H9 (cell line): ENCODE data around the gene ZFP91. TPM values are rescaled to one million over a fixed set of nuclear protein-coding genes. Genes with fewer than 3 reads are reported as not detected.

ENCODE experiments used
- DNase-seq: peaks from one replicate; pipeline ENCODE4 v3.0.0-alpha.2; 2017
- H2AFZ ChIP-seq: one replicate; pipeline ENCODE4 v1.6.1; 2013; ENCODE audit warnings: mild to moderate bottlenecking, low read length, control low read depth, moderate library complexity
- H2AK5ac ChIP-seq: 2 replicates; pipeline ENCODE4 v1.6.1; 2013; ENCODE audit warnings: low read length, control low read depth, mixed read lengths; ENCODE audit not compliant: insufficient read length
- H2BK120ac ChIP-seq: one replicate; pipeline ENCODE4 v1.6.1; 2013; ENCODE audit warnings: low read depth, mild to moderate bottlenecking, low read length, control low read depth, inconsistent platforms; ENCODE audit not compliant: poor library complexity, severe bottlenecking
- H2BK12ac ChIP-seq: 2 replicates; pipeline ENCODE4 v1.6.1; 2013; ENCODE audit warnings: low read length, control low read depth, mixed read lengths, low read depth; ENCODE audit not compliant: insufficient read length
- H2BK15ac ChIP-seq: 2 replicates; pipeline ENCODE4 v1.6.1; 2013; ENCODE audit warnings: low read depth, low read length, control low read depth
- H2BK20ac ChIP-seq: one replicate; pipeline ENCODE4 v1.6.1; 2013; ENCODE audit warnings: low read depth, mild to moderate bottlenecking, low read length, control low read depth, inconsistent platforms; ENCODE audit not compliant: poor library complexity, severe bottlenecking
- H2BK5ac ChIP-seq: 2 replicates; pipeline ENCODE4 v1.6.1; 2013; ENCODE audit warnings: low read length, control low read depth, mixed read lengths; ENCODE audit not compliant: insufficient read length
- H3K14ac ChIP-seq: 2 replicates; pipeline ENCODE4 v1.6.1; 2013; ENCODE audit warnings: low read length, control low read depth; ENCODE audit not compliant: insufficient read depth
- H3K18ac ChIP-seq: 2 replicates; pipeline ENCODE4 v1.6.1; 2013; ENCODE audit warnings: low read depth, mild to moderate bottlenecking, mixed read lengths, low read length, control low read depth; ENCODE audit not compliant: insufficient read length
- H3K23ac ChIP-seq: 2 replicates; pipeline ENCODE4 v1.6.1; 2013; ENCODE audit warnings: low read length, control low read depth, mixed read lengths, low read depth; ENCODE audit not compliant: insufficient read length
- H3K23me2 ChIP-seq: 2 replicates; pipeline ENCODE4 v1.6.1; 2013; ENCODE audit warnings: low read depth, mild to moderate bottlenecking, mixed read lengths, low read length, control low read depth; ENCODE audit not compliant: insufficient read length, poor library complexity, severe bottlenecking
- H3K27ac ChIP-seq: 2 replicates; pipeline ENCODE4 v1.5.1; 2013; ENCODE audit warnings: low read length, control low read depth, mixed read lengths, low read depth; ENCODE audit not compliant: insufficient read length
- H3K27me3 ChIP-seq: 2 replicates; pipeline ENCODE4 v1.6.1; 2013; ENCODE audit warnings: low read length, control low read depth, inconsistent platforms; ENCODE audit not compliant: insufficient read depth
- H3K4ac ChIP-seq: 2 replicates; pipeline ENCODE4 v1.6.1; 2013; ENCODE audit warnings: low read depth, mild to moderate bottlenecking, control low read depth, inconsistent platforms, low read length, moderate library complexity
- H3K4me1 ChIP-seq: 2 replicates; pipeline ENCODE4 v1.6.1; 2013; ENCODE audit warnings: low read length, control low read depth, inconsistent platforms; ENCODE audit not compliant: insufficient read depth
- H3K4me2 ChIP-seq: 2 replicates; pipeline ENCODE4 v1.6.1; 2013; ENCODE audit warnings: low read length, control low read depth, mixed read lengths; ENCODE audit not compliant: insufficient read length, insufficient read depth
- H3K56ac ChIP-seq: 2 replicates; pipeline ENCODE4 v1.6.1; 2013; ENCODE audit warnings: low read depth, mild to moderate bottlenecking, mixed read lengths, low read length, control low read depth; ENCODE audit not compliant: insufficient read length
- H3K79me1 ChIP-seq: 2 replicates; pipeline ENCODE4 v1.6.1; 2013; ENCODE audit warnings: low read depth, mild to moderate bottlenecking, moderate library complexity, low read length, control low read depth, inconsistent platforms; ENCODE audit not compliant: insufficient read depth, poor library complexity, severe bottlenecking
- H3K79me2 ChIP-seq: 2 replicates; pipeline ENCODE4 v1.6.1; 2013; ENCODE audit warnings: low read length, control low read depth, inconsistent platforms; ENCODE audit not compliant: insufficient read depth
- H3K9ac ChIP-seq: 2 replicates; pipeline ENCODE4 v1.6.1; 2013; ENCODE audit warnings: low read length, control low read depth, mixed read lengths; ENCODE audit not compliant: insufficient read length; ENCODE audit errors: extremely low read depth
- H3K9me3 ChIP-seq: one replicate; pipeline ENCODE4 v1.6.1; 2013; ENCODE audit warnings: low read depth, low read length, inconsistent platforms; ENCODE audit not compliant: control insufficient read depth
- H3T11ph ChIP-seq: one replicate; pipeline ENCODE4 v1.6.1; 2013; ENCODE audit warnings: mild to moderate bottlenecking, low read length, control low read depth, inconsistent platforms
- H4K20me1 ChIP-seq: one replicate; pipeline ENCODE4 v1.6.1; 2013; ENCODE audit not compliant: control insufficient read depth, insufficient read length, insufficient read depth
- H4K5ac ChIP-seq: 2 replicates; pipeline ENCODE4 v1.6.1; 2013; ENCODE audit warnings: low read depth, mild to moderate bottlenecking, mixed read lengths, low read length, control low read depth; ENCODE audit not compliant: insufficient read length
- H4K8ac ChIP-seq: replicated peaks from 2 replicates; pipeline ENCODE4 v1.6.1; 2013; ENCODE audit warnings: low read length, control low read depth, mixed read lengths, low read depth; ENCODE audit not compliant: insufficient read length
- H4K91ac ChIP-seq: 2 replicates; pipeline ENCODE4 v1.6.1; 2013; ENCODE audit warnings: low read depth, mild to moderate bottlenecking, moderate library complexity, mixed read lengths, low read length, control low read depth; ENCODE audit not compliant: insufficient read length
- H3K27ac Mint-ChIP-seq, 3 experiments: 2 replicates in 2 of 3; 3 replicates in 1 of 3; pipeline ENCODE4 v1.8.0; 2020 to 2021; ENCODE audit warnings: mixed read lengths in 3 of 3, mild to moderate bottlenecking in 1 of 3, moderate library complexity in 1 of 3
- H3K27me3 Mint-ChIP-seq: 2 replicates; pipeline ENCODE4 v1.8.0; 2021; ENCODE audit warnings: low read depth, mild to moderate bottlenecking, moderate library complexity, mixed read lengths
- H3K36me3 Mint-ChIP-seq, 3 experiments: 2 replicates in 2 of 3; 3 replicates in 1 of 3; pipeline ENCODE4 v1.8.0; 2020 to 2021; ENCODE audit warnings: low read depth in 3 of 3, mixed read lengths in 3 of 3; ENCODE audit not compliant: insufficient read depth in 1 of 3
- H3K4me1 Mint-ChIP-seq, 2 experiments: 2 replicates each; pipeline ENCODE4 v1.8.0; 2020; ENCODE audit warnings: mixed read lengths in 2 of 2
- H3K4me3 Mint-ChIP-seq, 2 experiments: 2 replicates in 1 of 2; 3 replicates in 1 of 2; pipeline ENCODE4 v1.8.0; 2020 to 2021; ENCODE audit warnings: mild to moderate bottlenecking in 2 of 2, mixed read lengths in 2 of 2, moderate library complexity in 1 of 2
- H3K9me3 Mint-ChIP-seq, 2 experiments: 2 replicates in 1 of 2; 3 replicates in 1 of 2; pipeline ENCODE4 v1.8.0; 2020; ENCODE audit warnings: mild to moderate bottlenecking in 2 of 2, mixed read lengths in 2 of 2, moderate library complexity in 1 of 2
- WGBS: extraction: QIAGEN DNeasy Blood & Tissue Kit; methylation state at CpG from one replicate; pipeline ENCODE4 v1.1.7; 2013; ENCODE audit warnings: missing lambda C conversion rate, low lambda C conversion rate, mixed read lengths; ENCODE audit not compliant: insufficient read length; ENCODE audit errors: extremely low coverage; 5-methylcytosine and 5-hydroxymethylcytosine counted together
- total RNA-seq: library from RNA; stranded (reverse); gene quantifications from 2 replicates; pipeline ENCODE4 v1.2.1, GENCODE V29; 2021
- TF ChIP-seq, protein P1 (sequence below): fragments of 200-600 bp; sonication (generic); conservative IDR thresholded peaks from 3 replicates; pipeline ENCODE4 v1.8.0; 2021; ENCODE audit warnings: antibody characterized with exemption, mild to moderate bottlenecking

ZFP91 gene
- total RNA-seq, 1 experiment from 2014 or later: 32.9 TPM

DNA sequence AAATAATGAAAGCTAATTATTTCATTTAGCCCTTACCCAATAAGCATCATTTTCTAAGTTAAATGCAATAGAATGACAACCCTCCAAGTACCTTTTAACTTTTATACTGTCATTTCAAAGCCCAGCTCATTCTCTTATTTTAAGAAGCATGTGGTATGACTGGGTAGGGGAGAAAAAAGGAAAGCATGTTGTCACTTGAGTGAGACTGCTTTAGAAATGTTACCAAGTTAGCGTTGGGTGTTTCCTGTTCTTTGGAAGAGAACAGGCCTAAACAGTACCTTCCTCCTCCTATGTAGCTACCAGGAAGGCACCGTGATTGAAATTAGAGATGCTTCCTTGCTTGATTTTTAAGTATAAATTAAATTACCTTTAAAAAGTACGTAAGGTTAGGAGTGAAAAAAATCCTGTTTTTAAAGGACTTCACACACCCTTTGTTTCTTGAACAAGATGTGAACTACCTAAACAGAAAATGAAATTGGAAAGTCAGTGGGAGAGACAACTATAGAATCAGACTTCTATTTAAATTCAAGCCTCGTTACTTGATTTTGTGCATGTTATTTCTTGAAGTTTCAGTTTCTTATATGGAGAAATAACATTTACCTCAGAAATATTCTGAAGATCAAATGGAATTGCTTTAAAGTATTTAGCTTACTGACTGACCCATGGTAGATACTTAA is 42.9 kb downstream of the ZFP91 start:
- H3K4me1 Mint-ChIP-seq: peaks cover 6 to 10% of the 10 kb centered on the region in 2 experiments; a peak in 2 of 4 replicates
- H3K9me3 Mint-ChIP-seq: no peaks in the 10 kb centered on the region; a peak in 1 of 5 replicates
- Histone ChIP-seq H3K9me3 (no peaks in the 10 kb centered on the region), H2BK12ac (no peak overlapping the region), H3K18ac (no peak overlapping the region), H3K27ac (no peak overlapping the region), H4K20me1 (no peaks in the 10 kb centered on the region), H4K8ac (no peak overlapping the region), H2BK120ac (no peak overlapping the region), H3K4me1 (peaks cover 3% of the 10 kb centered on the region; the same call in 1 of the 2 replicates), H3K56ac (no peak overlapping the region), H2BK20ac (no peak overlapping the region), H3K4ac (no peak overlapping the region), H3K14ac (no peak overlapping the region), H2BK15ac (no peak overlapping the region), H2BK5ac (no peak overlapping the region), H3K79me2 (no peaks in the 10 kb centered on the region), H3T11ph (no peak overlapping the region), H3K4me2 (no peak overlapping the region), H2AFZ (no peak overlapping the region), H4K5ac (no peak overlapping the region), H3K79me1 (no peaks in the 10 kb centered on the region), H3K27me3 (no peaks in the 10 kb centered on the region; the same call in 1 of the 2 replicates), H2AK5ac (no peak overlapping the region), H3K9ac (no peak overlapping the region), H3K23me2 (no peaks in the 10 kb centered on the region), H4K91ac (no peak overlapping the region), H3K23ac (no peak overlapping the region)
- WGBS: no CpG with 5 or more reads among the region's 4 CpGs
- TF ChIP-seq, protein P1, sequence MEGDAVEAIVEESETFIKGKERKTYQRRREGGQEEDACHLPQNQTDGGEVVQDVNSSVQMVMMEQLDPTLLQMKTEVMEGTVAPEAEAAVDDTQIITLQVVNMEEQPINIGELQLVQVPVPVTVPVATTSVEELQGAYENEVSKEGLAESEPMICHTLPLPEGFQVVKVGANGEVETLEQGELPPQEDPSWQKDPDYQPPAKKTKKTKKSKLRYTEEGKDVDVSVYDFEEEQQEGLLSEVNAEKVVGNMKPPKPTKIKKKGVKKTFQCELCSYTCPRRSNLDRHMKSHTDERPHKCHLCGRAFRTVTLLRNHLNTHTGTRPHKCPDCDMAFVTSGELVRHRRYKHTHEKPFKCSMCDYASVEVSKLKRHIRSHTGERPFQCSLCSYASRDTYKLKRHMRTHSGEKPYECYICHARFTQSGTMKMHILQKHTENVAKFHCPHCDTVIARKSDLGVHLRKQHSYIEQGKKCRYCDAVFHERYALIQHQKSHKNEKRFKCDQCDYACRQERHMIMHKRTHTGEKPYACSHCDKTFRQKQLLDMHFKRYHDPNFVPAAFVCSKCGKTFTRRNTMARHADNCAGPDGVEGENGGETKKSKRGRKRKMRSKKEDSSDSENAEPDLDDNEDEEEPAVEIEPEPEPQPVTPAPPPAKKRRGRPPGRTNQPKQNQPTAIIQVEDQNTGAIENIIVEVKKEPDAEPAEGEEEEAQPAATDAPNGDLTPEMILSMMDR: no peak
- H3K36me3 Mint-ChIP-seq: peaks cover 47 to 68% (median 65%) of the 10 kb centered on the region in 3 experiments; a peak in 6 of 7 replicates
- no peak for DNase-seq
- H3K27me3 Mint-ChIP-seq: no peaks in the 10 kb centered on the region
- no peak overlapping the region for H3K27ac Mint-ChIP-seq
- H3K4me3 Mint-ChIP-seq: no peak overlapping the region
